ENCODE measurements around the gene CENPVL1. TPM values are rescaled to one million over a fixed set of nuclear protein-coding genes. Genes with fewer than 3 reads are reported as not detected.
"Not testable (repeated sequence)": the region's sequence is repeated elsewhere in the genome, so short reads cannot be mapped to it uniquely, and the experiment has no call there.

The CENPVL1 gene
- total RNA-seq, 1 donor from 2014 or later = not detected

DNA sequence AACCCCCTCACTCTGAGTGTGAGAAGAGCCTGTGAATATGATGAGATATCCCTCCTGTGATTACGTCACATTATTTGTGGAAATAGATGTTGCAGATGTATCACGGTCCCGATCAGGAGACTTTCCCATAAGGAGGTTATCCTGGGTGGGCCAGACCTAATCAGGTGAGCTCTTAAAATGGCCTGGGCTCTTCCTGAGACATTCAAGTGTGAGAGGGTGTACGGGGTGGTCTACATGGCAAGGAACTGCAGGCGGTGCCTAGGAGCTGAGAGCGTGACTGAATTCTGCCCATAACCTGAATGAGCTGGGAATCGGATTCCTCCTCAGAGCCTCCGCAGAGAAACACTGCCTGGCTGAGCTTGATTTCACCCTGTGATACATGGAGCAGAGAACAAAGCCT lies 12.9 kb upstream of the CENPVL1 start:
- Mint-ChIP-seq H3K9me3 (ENCODE audit: unreplicated experiment) (no peaks in the 10 kb centered on the region), H3K4me3 (ENCODE audit: unreplicated experiment) (no peak overlapping the region), H3K4me1 (ENCODE audit: low read depth, unreplicated experiment) (no peaks in the 10 kb centered on the region), H3K36me3 (ENCODE audit: unreplicated experiment) (peaks cover 4% of the 10 kb centered on the region), H3K27ac (ENCODE audit: unreplicated experiment) (no peak overlapping the region), H3K27me3 (ENCODE audit: unreplicated experiment) (peaks cover 2% of the 10 kb centered on the region)
- DNase-seq = no peak
- TF ChIP-seq, protein P1, sequence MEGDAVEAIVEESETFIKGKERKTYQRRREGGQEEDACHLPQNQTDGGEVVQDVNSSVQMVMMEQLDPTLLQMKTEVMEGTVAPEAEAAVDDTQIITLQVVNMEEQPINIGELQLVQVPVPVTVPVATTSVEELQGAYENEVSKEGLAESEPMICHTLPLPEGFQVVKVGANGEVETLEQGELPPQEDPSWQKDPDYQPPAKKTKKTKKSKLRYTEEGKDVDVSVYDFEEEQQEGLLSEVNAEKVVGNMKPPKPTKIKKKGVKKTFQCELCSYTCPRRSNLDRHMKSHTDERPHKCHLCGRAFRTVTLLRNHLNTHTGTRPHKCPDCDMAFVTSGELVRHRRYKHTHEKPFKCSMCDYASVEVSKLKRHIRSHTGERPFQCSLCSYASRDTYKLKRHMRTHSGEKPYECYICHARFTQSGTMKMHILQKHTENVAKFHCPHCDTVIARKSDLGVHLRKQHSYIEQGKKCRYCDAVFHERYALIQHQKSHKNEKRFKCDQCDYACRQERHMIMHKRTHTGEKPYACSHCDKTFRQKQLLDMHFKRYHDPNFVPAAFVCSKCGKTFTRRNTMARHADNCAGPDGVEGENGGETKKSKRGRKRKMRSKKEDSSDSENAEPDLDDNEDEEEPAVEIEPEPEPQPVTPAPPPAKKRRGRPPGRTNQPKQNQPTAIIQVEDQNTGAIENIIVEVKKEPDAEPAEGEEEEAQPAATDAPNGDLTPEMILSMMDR (IDR thresholded peaks at IDR 0.05; ENCODE audit: partially characterized antibody, unreplicated experiment) = no peak

DNA sequence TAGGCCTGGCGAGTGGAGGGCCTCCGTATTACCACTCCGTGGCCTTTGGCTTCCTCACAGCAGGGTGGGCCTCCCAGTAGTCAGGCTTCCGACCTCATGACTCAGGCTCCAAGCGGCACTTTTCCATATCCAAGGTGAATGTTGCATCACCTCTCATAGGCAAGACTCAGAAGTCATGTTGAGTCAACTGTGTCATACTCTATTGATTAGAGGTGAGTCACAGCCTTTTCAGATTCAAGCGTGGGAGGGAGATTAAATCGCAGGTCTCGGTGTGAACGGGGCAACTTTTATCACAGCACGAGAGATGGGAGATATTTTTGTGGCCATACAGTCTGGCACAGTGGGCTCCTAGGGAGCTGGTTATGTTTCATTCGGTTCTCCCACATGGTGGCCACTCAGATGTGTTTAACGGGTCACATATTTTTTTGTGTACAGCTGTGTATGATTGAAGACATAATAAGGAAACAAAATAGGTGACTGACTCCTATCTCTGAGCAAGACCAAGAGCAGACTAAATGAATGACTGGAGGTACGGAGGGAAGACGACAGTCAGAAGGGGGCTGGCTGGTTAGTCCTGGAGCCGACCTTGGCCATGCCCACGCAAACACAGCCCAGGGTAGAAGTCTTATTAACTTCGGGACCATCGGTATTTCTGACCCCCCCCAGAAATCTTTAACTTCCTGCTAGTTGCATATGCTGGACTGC lies 2.8 kb downstream of the CENPVL1 start:
- H3K27me3 Mint-ChIP-seq (ENCODE audit: unreplicated experiment); H3K9me3 Mint-ChIP-seq (ENCODE audit: unreplicated experiment); H3K4me3 Mint-ChIP-seq (ENCODE audit: unreplicated experiment); H3K36me3 Mint-ChIP-seq (ENCODE audit: unreplicated experiment); H3K4me1 Mint-ChIP-seq (ENCODE audit: low read depth, unreplicated experiment); H3K27ac Mint-ChIP-seq (ENCODE audit: unreplicated experiment); DNase-seq: not testable (repeated sequence)

DNA sequence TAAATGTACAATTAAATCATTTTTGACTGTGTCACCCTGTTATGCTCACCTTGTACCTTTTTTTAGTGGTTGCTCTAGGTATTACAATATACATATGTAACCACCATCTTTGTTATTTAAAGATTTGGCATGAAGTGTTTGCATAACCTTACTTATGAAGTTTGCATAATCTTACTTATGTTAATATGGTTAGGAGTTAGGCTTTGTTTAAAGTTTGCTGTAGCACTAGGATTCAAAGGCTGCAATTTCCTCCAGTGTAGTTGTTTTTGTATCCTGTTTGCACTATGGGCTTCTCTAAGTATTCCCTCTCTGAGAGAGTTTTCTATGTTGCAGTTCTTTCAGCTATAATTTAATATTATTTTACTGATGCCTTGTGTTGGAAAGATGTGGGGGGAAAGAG lies 17.9 kb downstream of the CENPVL1 start:
- no peaks in the 10 kb centered on the region for H3K27me3 Mint-ChIP-seq (ENCODE audit: unreplicated experiment)

DNA sequence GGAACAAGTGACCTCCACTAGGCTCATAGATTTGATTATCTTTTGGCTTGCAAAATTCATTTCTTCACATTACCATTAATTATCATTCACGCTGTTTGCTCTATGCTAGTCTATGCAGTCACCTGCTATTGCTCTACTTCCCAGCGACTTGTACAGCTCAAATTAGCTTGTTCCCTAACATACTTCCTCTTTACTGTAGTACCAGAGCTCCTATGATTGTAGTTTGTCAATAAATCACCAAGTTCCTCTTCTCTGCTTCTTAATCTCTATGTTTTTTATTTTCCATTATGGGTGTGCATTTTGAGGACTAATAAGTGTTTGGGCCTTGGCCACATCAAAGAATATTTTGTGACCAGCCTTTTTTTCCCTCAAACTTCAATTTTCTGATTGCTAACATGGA lies 26.8 kb downstream of the CENPVL1 start:
- Mint-ChIP-seq H3K27ac (ENCODE audit: unreplicated experiment) (no peak overlapping the region), H3K9me3 (ENCODE audit: unreplicated experiment) (no peaks in the 10 kb centered on the region), H3K4me1 (ENCODE audit: low read depth, unreplicated experiment) (no peaks in the 10 kb centered on the region), H3K4me3 (ENCODE audit: unreplicated experiment) (no peak overlapping the region), H3K27me3 (ENCODE audit: unreplicated experiment) (no peaks in the 10 kb centered on the region), H3K36me3 (ENCODE audit: unreplicated experiment) (no peaks in the 10 kb centered on the region)
- DNase-seq = no peak
- TF ChIP-seq, protein P1 (IDR thresholded peaks at IDR 0.05; ENCODE audit: partially characterized antibody, unreplicated experiment) = no peak

More for the DNA sequence above, 17.9 kb downstream of the CENPVL1 start:
- H3K36me3 Mint-ChIP-seq (ENCODE audit: unreplicated experiment) = no peaks in the 10 kb centered on the region
- TF ChIP-seq, protein P1 (IDR thresholded peaks at IDR 0.05; ENCODE audit: partially characterized antibody, unreplicated experiment) = no peak
- H3K9me3 Mint-ChIP-seq (ENCODE audit: unreplicated experiment) = no peaks in the 10 kb centered on the region
- DNase-seq = no peak
- no peaks in the 10 kb centered on the region for H3K4me1 Mint-ChIP-seq (ENCODE audit: low read depth, unreplicated experiment)
- H3K4me3 Mint-ChIP-seq (ENCODE audit: unreplicated experiment) = no peak overlapping the region
- H3K27ac Mint-ChIP-seq (ENCODE audit: unreplicated experiment) = no peak overlapping the region

DNA sequence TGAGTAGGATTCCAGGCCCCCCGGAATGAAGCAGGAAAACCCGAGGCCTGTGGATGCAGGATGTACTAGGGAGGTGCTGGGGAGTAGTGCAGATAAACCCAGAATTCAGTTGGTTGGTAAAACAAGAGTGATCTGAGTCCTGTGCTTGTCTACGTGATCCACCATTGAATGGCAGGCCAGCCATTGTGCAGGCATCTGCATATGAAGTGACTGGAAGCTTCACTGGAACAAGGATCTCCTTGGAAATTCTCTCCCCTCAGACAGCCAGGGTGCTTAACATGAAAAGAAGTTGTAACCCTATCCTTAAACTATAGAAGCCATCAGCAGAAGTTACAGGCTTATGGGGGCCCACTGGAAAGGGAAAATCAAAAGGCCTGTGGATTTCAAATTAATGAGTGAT lies 32.3 kb downstream of the CENPVL1 start:
- H3K27me3 Mint-ChIP-seq (ENCODE audit: unreplicated experiment) = no peaks in the 10 kb centered on the region

More for the DNA sequence above, 32.3 kb downstream of the CENPVL1 start:
- peaks cover 4% of the 10 kb centered on the region for H3K4me1 Mint-ChIP-seq (ENCODE audit: low read depth, unreplicated experiment)
- peaks cover 4% of the 10 kb centered on the region for H3K36me3 Mint-ChIP-seq (ENCODE audit: unreplicated experiment)
- TF ChIP-seq, protein P1 (IDR thresholded peaks at IDR 0.05; ENCODE audit: partially characterized antibody, unreplicated experiment) = no peak
- peak overlapping the region; percentile 92 for H3K4me3 Mint-ChIP-seq (ENCODE audit: unreplicated experiment)
- no peaks in the 10 kb centered on the region for H3K9me3 Mint-ChIP-seq (ENCODE audit: unreplicated experiment)
- H3K27ac Mint-ChIP-seq (ENCODE audit: unreplicated experiment) = no peak overlapping the region
- DNase-seq = no peak
